HG03066 (cell line): ENCODE data around the gene SLAIN2.
"Not testable (repeated sequence)": the region's sequence is repeated elsewhere in the genome, so short reads cannot be mapped to it uniquely, and the experiment has no call there.

ENCODE experiments used
- ATAC-seq: cut with Tn5 transposase; IDR thresholded peaks from one replicate; pipeline ENCODE4 v1.9.1; 2021; ENCODE audit warnings: low read depth; ENCODE audit not compliant: unreplicated experiment

Gene SLAIN2

DNA sequence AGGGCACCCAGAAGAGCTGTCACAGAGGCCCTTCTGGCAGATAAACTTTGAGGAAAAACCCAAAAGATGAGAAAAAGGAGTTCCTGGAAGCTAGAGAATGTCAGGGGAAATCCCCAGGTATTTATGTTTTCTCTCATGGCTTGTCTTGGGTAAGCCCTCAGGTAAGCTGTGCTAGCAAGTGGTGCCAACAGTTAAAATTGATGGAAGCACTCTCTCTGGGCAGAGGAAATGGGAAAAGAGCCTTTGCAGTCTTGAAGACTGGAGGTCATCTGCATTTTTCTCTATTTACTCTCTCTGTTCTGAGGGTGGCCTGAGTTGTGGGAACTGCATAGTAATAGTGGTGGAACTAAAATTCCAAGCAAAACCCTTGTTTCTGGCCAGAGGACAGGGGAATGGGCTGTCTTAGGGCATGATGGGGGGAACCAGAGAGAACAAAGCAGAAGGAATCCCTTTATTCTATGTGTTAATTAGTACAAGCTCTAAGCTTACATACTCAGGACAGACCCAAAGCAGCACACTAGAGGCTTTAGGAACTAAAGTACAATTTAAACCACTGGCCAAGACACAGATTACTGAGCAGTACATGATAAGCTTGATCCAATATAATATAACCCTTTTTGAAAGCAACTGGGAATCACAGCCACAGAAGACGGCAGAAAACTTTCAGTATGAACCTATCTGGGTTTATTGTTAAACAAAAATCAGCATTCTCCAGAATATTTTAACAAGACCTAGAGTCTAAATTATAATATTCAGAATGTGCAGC, 88.6 kb downstream of the SLAIN2 start:
- ATAC-seq = no peak

DNA sequence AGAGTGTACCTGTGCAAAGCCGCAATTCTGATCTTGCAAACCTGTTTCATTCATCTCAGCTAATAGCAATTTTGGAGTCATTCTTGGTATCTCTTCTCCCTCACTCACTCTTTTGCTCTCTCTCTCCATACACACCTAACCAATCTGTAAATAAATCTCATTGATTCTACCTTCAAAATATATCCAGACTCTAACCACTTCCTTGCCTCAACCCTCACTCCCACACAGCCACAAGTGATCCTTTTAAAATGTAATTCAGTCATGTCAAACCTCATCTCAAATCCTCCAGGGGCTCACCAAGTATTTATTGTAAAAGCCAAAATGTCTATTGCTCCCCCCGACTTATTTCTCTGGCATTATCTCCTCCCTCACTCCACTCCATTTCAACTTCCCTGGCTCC, 90.1 kb downstream of the SLAIN2 start:
- no peak for ATAC-seq

DNA sequence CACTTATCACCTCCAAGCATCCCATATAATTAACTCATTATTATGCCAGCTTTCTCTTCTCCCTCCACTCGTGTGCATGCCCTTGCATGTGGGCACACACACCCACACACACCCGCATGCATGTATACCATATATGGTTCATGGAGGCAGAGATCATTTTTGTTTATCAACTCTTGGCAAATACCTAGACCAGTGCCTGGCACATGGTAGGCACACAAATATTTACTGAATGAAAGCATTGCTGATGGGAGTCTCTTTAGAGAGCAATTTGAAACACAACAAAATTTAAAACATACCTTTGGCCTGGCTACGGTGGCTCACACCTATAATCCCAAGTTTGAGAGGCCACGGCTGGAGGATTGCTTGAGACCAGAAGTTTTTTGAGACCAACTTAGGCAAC, 90.7 kb downstream of the SLAIN2 start:
- ATAC-seq = no peak

DNA sequence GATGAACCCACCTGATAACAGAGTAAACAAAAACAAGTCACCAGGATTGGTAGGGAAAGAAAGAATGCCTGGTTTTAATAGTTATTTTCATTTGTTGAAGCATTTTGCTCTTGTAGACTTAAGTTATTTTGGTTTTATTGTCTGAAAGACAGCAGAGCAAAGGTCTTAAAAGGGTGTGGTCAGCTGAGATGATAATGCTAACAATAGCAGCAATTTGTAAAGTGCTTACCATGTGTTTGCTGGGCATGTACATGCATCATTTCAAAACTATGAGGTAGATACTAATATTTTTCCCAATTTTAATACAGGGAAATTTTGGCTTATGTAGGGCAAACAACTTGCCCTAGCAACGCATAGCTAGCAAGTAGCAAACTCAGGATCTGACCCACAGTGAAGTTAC, 95.0 kb downstream of the SLAIN2 start:
- ATAC-seq = no peak

DNA sequence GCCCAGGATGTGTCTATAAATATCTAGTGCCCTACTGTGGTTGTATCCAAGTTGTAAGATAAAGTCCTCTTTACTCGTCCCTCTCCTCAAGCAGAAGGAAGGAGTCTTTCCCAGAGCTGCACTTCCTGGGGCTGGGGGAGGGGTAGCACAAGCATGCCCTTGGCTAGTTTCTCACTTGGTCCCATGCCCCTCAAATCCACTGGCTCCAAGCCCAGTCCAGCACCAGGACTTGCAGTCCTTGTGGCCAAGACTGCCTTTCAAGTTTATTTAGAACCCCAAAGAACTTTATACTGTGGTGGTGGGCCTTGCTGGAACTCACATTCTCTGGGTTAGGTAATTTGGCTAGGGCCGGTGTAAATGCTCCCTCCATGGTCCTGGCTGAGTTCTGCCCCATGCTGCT, 98.7 kb downstream of the SLAIN2 start:
- no peak for ATAC-seq

DNA sequence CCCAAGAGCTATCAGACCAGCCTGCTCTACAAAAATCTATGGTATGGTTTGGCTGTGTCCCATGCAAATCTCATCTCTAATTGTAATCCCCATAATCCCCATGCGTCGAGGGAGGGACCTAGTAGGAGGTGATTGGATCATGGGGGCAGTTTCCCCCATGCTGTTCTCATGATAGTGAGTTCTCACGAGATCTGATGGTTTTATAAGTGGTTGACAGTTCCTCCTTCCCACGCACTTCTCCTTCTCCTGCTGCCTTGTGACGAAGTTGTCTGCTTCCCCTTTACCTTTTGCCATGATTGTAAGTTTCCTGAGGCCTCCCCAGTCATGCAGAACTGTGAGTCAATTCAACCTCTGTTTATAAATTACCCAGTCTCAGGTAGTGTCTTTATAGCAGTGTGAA, 99.6 kb downstream of the SLAIN2 start:
- not testable (repeated sequence) for ATAC-seq

DNA sequence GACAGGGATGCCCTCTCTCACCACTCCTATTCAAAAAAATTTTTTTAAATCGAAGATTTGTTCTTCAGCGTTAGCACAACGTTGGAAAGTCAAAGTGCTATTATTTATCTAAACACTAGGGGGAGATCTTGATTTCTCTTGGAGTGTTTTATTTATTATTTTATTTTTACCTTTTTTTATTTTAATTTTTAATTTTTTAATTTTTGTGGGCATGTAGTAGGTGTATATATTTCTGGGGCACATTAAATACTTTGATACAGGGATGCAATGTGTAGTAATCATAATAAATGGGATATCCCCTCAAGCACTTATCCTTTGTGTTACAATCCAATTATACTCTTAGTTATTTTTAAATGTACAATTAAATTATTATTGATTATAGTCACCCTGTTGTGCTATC, 104.4 kb downstream of the SLAIN2 start:
- no peak for ATAC-seq

DNA sequence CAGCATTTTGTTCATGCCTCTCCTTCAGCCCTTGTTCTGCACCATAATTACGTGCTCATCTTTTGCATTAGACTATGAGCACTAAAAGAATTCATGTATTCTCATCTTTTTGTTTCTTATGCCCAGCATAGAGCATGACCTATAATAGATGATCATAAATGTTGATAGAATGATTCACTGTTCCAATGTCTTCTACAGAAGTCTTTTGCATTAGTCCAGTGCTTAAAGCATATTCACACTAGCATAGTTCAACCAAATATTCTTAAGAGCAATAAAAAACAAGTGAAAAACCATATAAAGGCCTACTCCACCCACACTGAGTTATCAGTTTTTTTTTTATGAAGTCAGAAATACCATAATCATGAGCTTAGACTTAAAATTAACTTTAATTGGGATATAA, 105.3 kb downstream of the SLAIN2 start:
- no peak for ATAC-seq

DNA sequence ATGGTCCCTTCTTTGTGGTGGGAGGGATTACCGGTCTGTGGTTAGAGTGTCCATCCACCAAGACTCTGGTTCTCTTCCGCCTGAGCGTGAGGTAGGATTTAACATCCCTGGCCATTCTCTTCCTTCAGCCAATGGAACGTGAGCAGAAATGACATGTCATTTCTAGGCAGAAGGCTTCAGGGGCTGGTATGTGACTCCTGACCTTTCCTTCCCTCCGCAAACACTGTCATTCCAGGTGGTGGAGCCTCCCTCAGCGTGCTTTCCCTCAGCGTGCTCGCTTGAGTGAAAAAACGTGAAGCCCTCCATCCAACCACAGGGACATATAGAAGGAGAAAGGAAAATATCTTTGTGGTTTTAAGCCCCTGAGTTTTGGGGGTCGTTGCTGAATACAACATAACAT, 107.8 kb downstream of the SLAIN2 start:
- ATAC-seq = no peak

DNA sequence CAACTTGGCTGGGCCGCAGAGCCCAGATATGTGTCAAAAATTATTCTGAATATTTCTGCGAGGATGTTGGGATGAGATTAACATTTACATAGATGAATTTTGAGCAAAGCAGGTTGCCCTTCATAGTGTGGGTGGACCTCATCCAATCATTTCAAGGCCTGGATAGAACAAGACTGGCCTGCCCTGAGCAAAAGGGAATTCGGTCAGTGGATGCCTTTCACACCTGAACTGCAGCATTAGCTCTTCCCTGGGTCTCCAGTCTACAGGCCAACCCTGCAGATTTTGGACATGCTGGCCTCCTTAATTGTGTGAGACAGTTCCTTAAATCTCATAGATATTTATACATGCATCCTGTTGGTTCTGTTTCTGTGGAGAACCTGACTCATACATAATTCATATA, 109.4 kb downstream of the SLAIN2 start:
- ATAC-seq = no peak

DNA sequence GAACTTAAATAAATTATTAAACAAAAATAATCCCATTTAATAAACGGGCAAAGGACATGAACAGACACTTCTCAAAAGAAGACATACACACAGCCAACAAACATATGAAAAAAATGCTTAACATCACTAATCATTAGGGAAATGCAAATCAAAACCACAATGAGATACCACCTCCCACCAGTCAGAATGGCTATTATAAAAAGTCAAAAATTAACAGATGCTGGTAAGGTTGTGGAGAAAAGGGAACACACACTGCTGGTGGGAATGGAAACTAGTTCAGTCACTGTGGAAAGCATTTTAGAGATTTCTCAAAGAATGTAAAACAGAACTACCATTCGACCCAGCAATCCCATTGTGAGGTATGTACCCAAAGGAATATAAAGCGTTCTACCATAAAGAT, 110.3 kb downstream of the SLAIN2 start:
- ATAC-seq = not testable (repeated sequence)

DNA sequence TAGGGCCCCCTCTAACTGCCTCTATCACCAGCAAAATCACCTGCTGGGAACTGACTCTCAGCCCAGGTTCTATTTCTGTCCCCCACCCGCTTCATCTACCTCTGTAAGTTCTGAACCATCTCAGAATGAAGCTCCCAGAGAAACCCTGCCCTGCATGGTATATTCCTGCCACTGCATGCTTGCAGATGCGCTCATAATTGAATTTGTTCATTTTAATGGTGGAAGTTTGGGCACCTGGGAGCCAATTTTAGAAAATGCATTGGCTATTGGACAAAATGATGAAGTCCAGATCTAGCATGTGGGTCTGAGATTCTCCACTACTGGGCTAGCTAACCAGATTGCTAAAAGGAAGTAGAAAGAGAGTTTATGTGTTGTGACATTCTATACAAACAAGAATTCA, 113.3 kb downstream of the SLAIN2 start:
- no peak for ATAC-seq

DNA sequence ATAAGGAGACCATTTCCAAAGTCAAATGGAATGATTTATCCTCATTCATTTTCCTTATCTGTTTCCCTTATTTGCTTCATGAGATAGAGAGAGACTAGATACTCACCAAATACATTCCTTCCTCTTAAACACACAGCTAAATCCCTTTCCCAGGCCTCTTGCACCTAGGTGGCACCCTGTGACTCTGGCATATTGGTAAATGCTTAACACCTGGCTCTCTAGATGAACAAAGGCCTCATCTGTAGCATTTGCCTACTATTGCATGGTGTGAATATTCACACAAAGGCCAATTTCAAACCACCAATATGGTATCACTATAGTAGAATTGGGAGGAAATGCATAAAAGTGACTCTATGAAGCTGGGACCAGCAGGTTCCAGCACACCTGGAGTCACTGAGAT, 119.7 kb downstream of the SLAIN2 start:
- ATAC-seq = no peak

DNA sequence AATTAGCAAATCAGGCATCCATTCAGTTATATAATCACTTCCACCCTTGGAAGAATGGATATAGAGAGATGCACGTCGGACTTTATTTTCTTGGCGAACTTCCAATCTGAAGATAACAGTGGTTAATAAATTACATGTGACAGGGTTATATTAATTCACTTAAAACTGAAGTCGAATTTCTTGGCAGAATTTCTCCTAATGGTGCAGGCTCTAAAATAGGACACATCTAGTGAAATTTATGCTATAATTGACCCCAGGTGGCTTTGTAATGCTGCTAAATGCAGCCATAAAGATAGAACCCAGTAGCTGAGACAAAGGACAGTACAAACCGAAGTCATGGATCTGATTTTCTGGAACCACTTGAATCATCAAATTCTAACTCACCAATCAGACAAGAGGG, 121.0 kb downstream of the SLAIN2 start:
- ATAC-seq = no peak

DNA sequence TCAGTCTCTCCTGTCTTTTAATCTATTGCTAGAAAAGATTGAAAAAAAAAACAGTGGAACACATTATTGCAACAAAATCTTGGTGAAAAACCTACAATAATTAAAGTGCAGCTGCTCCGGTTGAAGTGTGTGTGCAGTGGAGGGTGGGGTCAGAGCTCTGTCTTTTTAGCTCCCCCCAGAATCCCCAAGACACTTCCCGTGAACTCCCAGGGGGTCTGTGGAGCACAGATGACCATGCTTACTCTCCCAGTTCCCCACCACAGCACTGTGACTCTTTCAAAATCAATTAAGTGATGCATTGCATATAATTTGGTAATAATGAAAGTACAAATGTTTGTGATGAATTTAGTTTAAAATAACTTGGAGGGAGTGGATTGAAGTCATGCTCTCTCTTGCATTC, 126.1 kb downstream of the SLAIN2 start:
- no peak for ATAC-seq

DNA sequence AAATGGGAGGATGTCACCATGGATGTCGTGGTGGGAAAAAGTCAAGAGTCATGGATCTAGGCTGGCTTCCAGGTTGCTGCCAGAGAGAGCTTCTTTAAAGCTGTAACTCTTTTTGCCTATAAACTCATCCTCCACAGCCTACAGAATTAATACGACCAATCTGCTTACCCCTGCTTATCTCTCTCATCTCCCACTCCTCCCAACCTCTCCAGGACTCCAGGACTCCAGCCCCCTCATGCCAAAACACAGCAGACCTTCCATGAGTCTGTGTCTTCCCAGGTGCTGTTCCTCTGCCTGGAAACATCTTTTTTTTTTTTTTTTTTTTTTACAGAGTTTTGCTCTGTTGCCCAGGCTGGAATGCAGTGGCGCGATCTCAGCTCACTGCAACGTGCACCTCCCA, 126.6 kb downstream of the SLAIN2 start:
- ATAC-seq = no peak

DNA sequence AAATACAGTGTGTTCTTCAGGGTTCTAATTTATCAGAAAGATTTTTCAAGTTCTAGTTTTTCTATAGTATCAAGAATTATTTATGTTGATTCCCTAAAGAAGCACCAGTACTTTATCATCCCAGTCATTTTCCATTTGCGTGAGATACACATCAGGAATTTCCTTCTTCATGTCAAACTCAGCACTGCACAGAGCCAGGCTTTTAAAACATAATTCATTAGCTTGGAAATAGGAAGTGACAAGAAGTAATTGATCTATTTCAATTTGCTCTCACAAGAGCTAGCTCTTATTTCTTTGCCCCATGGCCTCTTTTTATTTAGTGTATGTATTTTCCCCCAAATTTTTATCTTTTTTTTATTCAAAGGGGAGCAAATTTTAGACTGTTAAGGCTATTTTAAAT, 128.8 kb downstream of the SLAIN2 start:
- no peak for ATAC-seq

DNA sequence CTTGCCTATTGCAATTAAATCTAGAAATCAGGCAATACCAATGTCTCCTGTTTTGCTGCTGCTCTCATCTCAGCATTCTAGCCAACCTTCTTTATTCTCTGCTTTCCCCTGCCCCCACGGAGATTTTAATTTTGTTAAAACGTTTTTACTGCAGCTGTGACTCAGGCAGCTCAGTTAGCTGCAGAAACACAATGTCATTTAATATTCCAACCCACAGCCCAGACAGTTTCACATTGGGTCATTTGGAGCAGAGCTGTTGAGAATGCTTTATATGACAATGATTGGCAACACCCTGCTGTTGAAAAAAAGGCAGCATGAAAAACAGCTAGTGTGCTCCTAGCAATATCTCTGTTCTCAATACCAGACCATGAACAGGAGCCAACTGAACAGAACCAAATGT, 129.2 kb downstream of the SLAIN2 start:
- no peak for ATAC-seq

DNA sequence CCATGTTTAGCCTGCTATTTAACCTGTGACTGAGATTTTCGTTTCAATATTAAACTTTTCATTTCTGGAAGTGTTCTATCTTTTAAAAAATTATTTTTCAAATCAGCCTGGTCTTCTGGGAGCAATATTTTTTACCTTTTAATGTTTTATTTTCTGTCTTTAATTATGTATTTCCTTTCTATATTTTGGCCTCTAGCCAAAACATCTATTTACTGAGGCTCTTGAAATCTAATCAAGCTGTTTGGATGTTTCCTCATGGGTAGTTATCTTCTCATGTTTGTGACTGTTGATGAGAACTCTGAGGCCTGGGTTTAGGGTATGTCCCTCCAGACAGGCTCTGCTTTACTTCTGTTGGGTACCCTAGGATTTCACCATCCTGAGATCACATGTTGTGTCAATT, 131.5 kb downstream of the SLAIN2 start:
- ATAC-seq = no peak

DNA sequence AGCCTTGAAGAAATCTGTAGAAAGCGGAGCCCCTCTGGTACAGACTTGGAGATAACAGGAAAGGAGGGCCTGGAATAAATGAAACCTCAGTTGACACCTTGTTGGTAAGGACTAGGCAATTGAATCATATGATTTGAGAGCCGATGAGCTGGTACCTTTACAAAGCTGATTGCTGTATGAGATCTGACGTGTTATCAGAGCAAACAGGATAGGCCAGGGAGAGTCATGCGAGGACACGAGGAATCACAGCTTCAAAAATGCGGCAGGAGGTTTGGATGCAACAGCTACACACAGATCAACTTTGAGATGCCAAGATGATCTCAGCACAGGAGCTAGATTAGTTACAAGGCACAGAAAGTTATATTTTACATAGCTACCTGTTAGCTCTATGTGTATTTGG, 134.4 kb downstream of the SLAIN2 start:
- ATAC-seq = no peak
